HepG2 (cell line): ENCODE results near the gene GOT1. TPM values are rescaled to one million over a fixed set of nuclear protein-coding genes. Genes with fewer than 3 reads are reported as not detected.
A peak's percentile ranks its signal among the peaks of the same experiment; 100 is the strongest.

Source experiments
- ATAC-seq: fragments of 200-7000 bp; cut with Tn5 transposase; 3 replicates; pipeline ENCODE4 v1.9.1; 2020; ENCODE audit warnings: mild to moderate bottlenecking, moderate library complexity
- BruUV-seq: library from RNA; stranded (reverse); fragments of 400-500 nt; replicated peaks from 2 replicates; lab custom pipeline; 2021; lab: Mats Ljungman, UMichigan
- CTCF ChIA-PET: fragments of 300-600 bp; formaldehyde crosslinking; extraction: SDS; loops from one replicate; lab custom pipeline; 2021; ENCODE audit warnings: low total read pairs, inconsistent platforms, low intra/inter-chr PET ratio; lab: Yijun Ruan, JAX
- POLR2A ChIA-PET: fragments of 350-600 bp; sonication (Branson Sonifier 250); formaldehyde crosslinking; loops from one replicate; lab custom pipeline; 2020; ENCODE audit warnings: antibody characterized with exemption, inconsistent platforms; lab: Yijun Ruan, JAX
- DNase-seq: peaks from one replicate; pipeline ENCODE4 v3.0.0-alpha.2; 2015; ENCODE audit warnings: low spot score
- FAIRE-seq: peaks from 3 replicates; lab custom pipeline; 2011; peaks lifted over from hg19 to GRCh38; lab: Jason Lieb, UNC
- H2AFZ ChIP-seq: one replicate; pipeline ENCODE4 v1.6.1; 2011; ENCODE audit warnings: low read length, inconsistent platforms
- H3K27ac ChIP-seq: fragments of 300-600 bp; 3 replicates; pipeline ENCODE4 v1.8.0; 2011; ENCODE audit warnings: mixed run types, mild to moderate bottlenecking, mixed read lengths, low read length, inconsistent platforms; ENCODE audit not compliant: insufficient read depth; ENCODE audit errors: extremely low read length
- H3K27me3 ChIP-seq, 2 experiments: fragments of 200-600 bp in 1 of 2; 2 replicates in 1 of 2; 3 replicates in 1 of 2; pipeline versions ENCODE4 v1.6.0 to v1.8.0; 2011; ENCODE audit warnings: low read length in 2 of 2, mild to moderate bottlenecking in 2 of 2, moderate library complexity in 2 of 2, inconsistent platforms in 1 of 2; ENCODE audit not compliant: insufficient read depth in 2 of 2, control insufficient read depth in 1 of 2
- H3K36me3 ChIP-seq, 2 experiments: fragments of 200-600 bp in 1 of 2; replicated peaks in 1 of 2; 2 replicates in 1 of 2; 3 replicates in 1 of 2; pipeline versions ENCODE4 v1.5.1 to v1.8.0; 2011; ENCODE audit warnings: low read length in 2 of 2, inconsistent platforms in 1 of 2; ENCODE audit not compliant: insufficient read depth in 2 of 2, control insufficient read depth in 1 of 2
- H3K4me1 ChIP-seq: 2 replicates; pipeline ENCODE4 v1.5.1; 2012; ENCODE audit warnings: low read length, inconsistent platforms; ENCODE audit not compliant: insufficient read depth
- H3K4me2 ChIP-seq: 2 replicates; pipeline ENCODE4 v1.6.0; 2011; ENCODE audit warnings: low read depth, low read length, inconsistent platforms
- H3K4me3 ChIP-seq, 3 experiments: fragments of 200-600 bp in 1 of 3; sonication (generic), shearing (Covaris generic) in 1 of 3; replicated peaks in 1 of 3; 2 replicates each; pipeline ENCODE4 v1.5.1; 2011 to 2016; ENCODE audit warnings: low read length in 3 of 3, inconsistent platforms in 2 of 3, low read depth in 2 of 3, mild to moderate bottlenecking in 2 of 3, control low read depth in 1 of 3, mixed read lengths in 1 of 3; ENCODE audit not compliant: insufficient read depth in 1 of 3
- H3K79me2 ChIP-seq: one replicate; pipeline ENCODE4 v1.6.1; 2011; ENCODE audit warnings: low read length, inconsistent platforms; ENCODE audit not compliant: insufficient read depth
- H3K9ac ChIP-seq: 2 replicates; pipeline ENCODE4 v1.6.0; 2011; ENCODE audit warnings: mild to moderate bottlenecking, low read depth, low read length, inconsistent platforms; ENCODE audit not compliant: insufficient read depth
- H3K9me3 ChIP-seq: 2 replicates; pipeline ENCODE4 v1.5.1; 2012; ENCODE audit warnings: mild to moderate bottlenecking, low read length
- H4K20me1 ChIP-seq: 2 replicates; pipeline ENCODE4 v1.6.0; 2011; ENCODE audit warnings: inconsistent platforms, mild to moderate bottlenecking, low read length, moderate library complexity; ENCODE audit not compliant: insufficient read depth
- AFF4 ChIP-seq: sonication (generic); formaldehyde crosslinking; IDR thresholded peaks from 2 replicates; pipeline ENCODE4 v1.4.0; 2020; ENCODE audit warnings: missing genetic modification reagents
- ARNTL ChIP-seq: sonication (generic); formaldehyde crosslinking; IDR thresholded peaks from 2 replicates; pipeline ENCODE4 v1.4.0; 2020; ENCODE audit warnings: mild to moderate bottlenecking, missing genetic modification reagents
- CENPBD1 ChIP-seq: sonication (generic); formaldehyde crosslinking; IDR thresholded peaks from 2 replicates; pipeline ENCODE4 v1.8.0; 2022; ENCODE audit warnings: missing genetic modification reagents, low read depth, mild to moderate bottlenecking, borderline replicate concordance
- GTF2F1 ChIP-seq: fragments of 150-350 bp; IDR thresholded peaks from 2 replicates; pipeline ENCODE4 v1.6.1; 2014; ENCODE audit warnings: low read length
- IRF2 ChIP-seq: IDR thresholded peaks from 2 replicates; pipeline ENCODE4 v1.6.1; 2018; ENCODE audit warnings: missing genetic modification reagents, missing compliant biosample characterization
- MAZ ChIP-seq, 2 experiments: sonication (generic) in 1 of 2; formaldehyde crosslinking in 1 of 2; IDR thresholded peaks; 2 replicates each; pipeline versions ENCODE4 v1.5.0 to v1.6.1; 2012 to 2020; ENCODE audit warnings: low read depth in 2 of 2, mild to moderate bottlenecking in 2 of 2, borderline replicate concordance in 1 of 2, improper control_type of control experiment in 1 of 2, low read length in 1 of 2, missing genetic modification reagents in 1 of 2, moderate library complexity in 1 of 2
- POLR2G ChIP-seq: fragments of 200-400 bp; formaldehyde crosslinking; IDR thresholded peaks from 2 replicates; pipeline ENCODE4 v1.6.1; 2018; ENCODE audit warnings: mild to moderate bottlenecking, low read depth, low read length, moderate library complexity
- REST ChIP-seq, 2 experiments: IDR thresholded peaks; 2 replicates each; pipeline ENCODE4 v1.6.1; 2011 to 2012; ENCODE audit warnings: low read length in 2 of 2, borderline replicate concordance in 1 of 2, low read depth in 1 of 2, mild to moderate bottlenecking in 1 of 2, moderate library complexity in 1 of 2
- RORA ChIP-seq: sonication (generic); formaldehyde crosslinking; IDR thresholded peaks from 2 replicates; pipeline ENCODE4 v1.5.0; 2020; ENCODE audit warnings: mild to moderate bottlenecking, missing genetic modification reagents, moderate library complexity
- ZFP1 ChIP-seq: IDR thresholded peaks from 2 replicates; pipeline ENCODE4 v1.6.1; 2016
- ZMAT5 ChIP-seq: sonication (generic); formaldehyde crosslinking; IDR thresholded peaks from 2 replicates; pipeline ENCODE4 v1.5.0; 2020; ENCODE audit warnings: mild to moderate bottlenecking, low read depth, missing genetic modification reagents, borderline replicate concordance
- WGBS: methylation state at CpG from one replicate; pipeline ENCODE4 v1.1.6; 2017; ENCODE audit warnings: low lambda C conversion rate; 5-methylcytosine and 5-hydroxymethylcytosine counted together
- in situ Hi-C: cut with HindIII; loops from 2 replicates; pipeline ENCODE4 v1.10.0; 2017; ENCODE audit warnings: low pct_unique_long_range_greater_than_20kb; ENCODE audit not compliant: extremely low pct_ligation_motif_present
- intact Hi-C: fragments of 100-400 bp; cut with micrococcal nuclease; formaldehyde crosslinking; loops from one replicate; pipeline ENCODE4 v1.10.0; 2022; ENCODE audit not compliant: unreplicated experiment
- polyA plus RNA-seq, 8 experiments: library from polyadenylated mRNA; depleted of rRNA in 3 of 8; stranded (reverse) in 7 of 8; unstranded in 1 of 8; fragments of >200 nt; fragmentation: Illumina TruSeq in 4 of 8; extraction: Trizol in 4 of 8; gene quantifications; 2 replicates each; pipeline versions ENCODE4 v1.2.1 to v1.2.3, GENCODE V29; 2011 to 2016; ENCODE audit warnings: low read depth in 4 of 8, missing spikeins in 1 of 8, mixed read lengths in 1 of 8; ENCODE audit not compliant: insufficient read depth in 1 of 8
- total RNA-seq, 5 experiments: library from RNA; depleted of rRNA; stranded (reverse); fragments of >200 nt; fragmentation: Illumina TruSeq; extraction: Trizol; gene quantifications; 2 replicates each; pipeline ENCODE4 v1.2.3, GENCODE V29; 2016; ENCODE audit warnings: low read depth in 1 of 5

GOT1 gene
- total and polyA plus RNA-seq, 2 of the 13 experiments (the other 11 are each of a cell fraction or from before 2014, with no cell fraction given) = 81.2 to 102 TPM

GRCh38 chr10:99429517-99430095 lies 818 bp downstream of the GOT1 start:
- CTCF ChIA-PET = no interaction called here
- ATAC-seq (no peak), FAIRE-seq (no peak), DNase-seq (no peak)
- in situ Hi-C loops (loop anchor here (5.0 kb wide), 2 partner anchors 37 to 183 kb away; no protein-coding TSS in a partner anchor), intact Hi-C loops (loop anchor here (1.0 to 2.0 kb wide), 2 partner anchors 17 to 33 kb away; no protein-coding TSS in a partner anchor)
- Histone ChIP-seq H3K9me3 (no peaks in the 10 kb centered on the region), H3K4me3 (peak overlapping the region; percentile 87 to 99 (median 93)), H2AFZ (no peak overlapping the region), H3K36me3 (peaks cover 8 to 25% of the 10 kb centered on the region in 2 experiments), H3K9ac (peak overlapping the region; percentile 91), H3K4me2 (peak overlapping the region; percentile 90), H3K4me1 (peaks cover 56% of the 10 kb centered on the region), H3K27me3 (no peaks in the 10 kb centered on the region; a peak in 1 of 5 replicates), H3K79me2 (peaks cover 66% of the 10 kb centered on the region), H3K27ac (peak overlapping the region; percentile 73), H4K20me1 (no peaks in the 10 kb centered on the region)
- TF ChIP-seq POLR2G (0 out of 2 replicates have a peak, but pooled peaks have one; percentile 27), ZFP1 (no peak), ARNTL (CRISPR knock-in tag) (no peak), ZMAT5 (CRISPR knock-in tag) (no peak), RORA (CRISPR knock-in tag) (0 out of 2 replicates have a peak, but pooled peaks have one; percentile 52), MAZ (IDR thresholded peaks at IDR 0.05; ENCODE audit: borderline replicate concordance, low read depth, low read length) (no peak), MAZ (CRISPR knock-in tag; IDR thresholded peaks at IDR 0.05; ENCODE audit: low read depth) (no peak), GTF2F1 (no peak), AFF4 (no peak), IRF2 (CRISPR knock-in tag) (0 out of 2 replicates have a peak, but pooled peaks have one; percentile 1), REST (IDR thresholded peaks at IDR 0.05; ENCODE audit: borderline replicate concordance in 1 of 2, low read depth in 1 of 2, low read length in 2 of 2) (peak in 1 of 2 experiments; percentile 79; a peak in 2 of 4 replicates), CENPBD1 (CRISPR knock-in tag) (no peak)
- POLR2A ChIA-PET = interaction anchor here (1.1 to 2.6 kb wide), 8 partner anchors 9 to 191 kb away, joined by 3 to 43 read pairs (median 14); partner anchors contain the start of gene SLC25A28
- WGBS = 7% methylated on average over 6 of the region's 6 CpGs
- BruUV-seq = no TSS peak
